ENCODE measurements around the gene DDX31.

GRCh38 chr9:132647806-132648205, 22.0 kb downstream of the DDX31 start:
- no peak for TF ChIP-seq CTCF (IDR thresholded peaks at IDR 0.05; ENCODE audit: low read depth, low read length)
- TF ChIP-seq MAX (IDR thresholded peaks at IDR 0.05; ENCODE audit: low read depth, low read length): no peak
- no peak for TF ChIP-seq POLR2A (IDR thresholded peaks at IDR 0.05; ENCODE audit: extremely low read depth, insufficient read length)

Data from NB4 (cell line).